GM12891 (cell line): ENCODE data around the gene CEBPE.

Experiments
- PAX5 ChIP-seq: IDR thresholded peaks from 2 replicates; pipeline ENCODE4 v1.6.1; 2011; ENCODE audit warnings: low read length, moderate library complexity, mild to moderate bottlenecking; ENCODE audit not compliant: insufficient read depth, severe bottlenecking
- POLR2A ChIP-seq: IDR thresholded peaks from 2 replicates; pipeline ENCODE4 v1.6.1; 2011; ENCODE audit warnings: low read depth, low read length, control low read depth
- POLR2AphosphoS5 ChIP-seq: IDR thresholded peaks from 2 replicates; pipeline ENCODE4 v1.6.1; 2011; ENCODE audit warnings: low read depth, low read length, control low read depth
- POU2F2 ChIP-seq: IDR thresholded peaks from 2 replicates; pipeline ENCODE4 v1.6.1; 2011; ENCODE audit warnings: low read depth, mild to moderate bottlenecking, control low read depth, low read length, moderate library complexity
- SPI1 ChIP-seq: IDR thresholded peaks from 2 replicates; pipeline ENCODE4 v1.6.1; 2011; ENCODE audit warnings: low read depth, low read length, control low read depth
- TAF1 ChIP-seq: IDR thresholded peaks from 2 replicates; pipeline ENCODE4 v1.6.1; 2011; ENCODE audit warnings: low read depth, low read length, control low read depth

- TF ChIP-seq POLR2A: no peak
- TF ChIP-seq SPI1: no peak
- no peak for TF ChIP-seq TAF1
- no peak for TF ChIP-seq POLR2AphosphoS5
- TF ChIP-seq PAX5: no peak
- no peak for TF ChIP-seq POU2F2
These were observed 43.7 kb upstream of the CEBPE start for GRCh38 chr14:23162800-23163199.
